ENCODE results near the gene SCAMP5. TPM values are rescaled to one million over a fixed set of nuclear protein-coding genes. Genes with fewer than 3 reads are reported as not detected.

Gene SCAMP5
- total RNA-seq, 1 donor from 2014 or later: 23.5 TPM

GRCh38 chr15:75065851-75066509 lies 70.6 kb downstream of the SCAMP5 start:
- Mint-ChIP-seq H3K4me1 (ENCODE audit: unreplicated experiment) (peaks cover 22% of the 10 kb centered on the region), H3K4me3 (ENCODE audit: unreplicated experiment) (no peak overlapping the region), H3K9me3 (ENCODE audit: unreplicated experiment) (peaks cover 15% of the 10 kb centered on the region), H3K27me3 (ENCODE audit: unreplicated experiment) (no peaks in the 10 kb centered on the region), H3K27ac (ENCODE audit: unreplicated experiment) (no peak overlapping the region), H3K36me3 (ENCODE audit: unreplicated experiment) (peaks cover 10% of the 10 kb centered on the region)
- TF ChIP-seq CTCF (IDR thresholded peaks at IDR 0.05): no peak
- no peak for DNase-seq (ENCODE audit: extremely low spot score, unreplicated experiment)

- peaks cover 15% of the 10 kb centered on the region for H3K9me3 Mint-ChIP-seq (ENCODE audit: unreplicated experiment)
- DNase-seq (ENCODE audit: extremely low spot score, unreplicated experiment): peak; percentile 44
- H3K4me1 Mint-ChIP-seq (ENCODE audit: unreplicated experiment): peaks cover 22% of the 10 kb centered on the region
- no peak overlapping the region for H3K27ac Mint-ChIP-seq (ENCODE audit: unreplicated experiment)
- H3K4me3 Mint-ChIP-seq (ENCODE audit: unreplicated experiment): no peak overlapping the region
- no peak for TF ChIP-seq CTCF (IDR thresholded peaks at IDR 0.05)
- peaks cover 10% of the 10 kb centered on the region for H3K36me3 Mint-ChIP-seq (ENCODE audit: unreplicated experiment)
- H3K27me3 Mint-ChIP-seq (ENCODE audit: unreplicated experiment): no peaks in the 10 kb centered on the region
Measured at GRCh38 chr15:75067123-75067830, 71.9 kb downstream of the SCAMP5 start.

GRCh38 chr15:75068748-75069147 lies 73.4 kb downstream of the SCAMP5 start:
- no peak overlapping the region for H3K4me3 Mint-ChIP-seq (ENCODE audit: unreplicated experiment)
- TF ChIP-seq CTCF (IDR thresholded peaks at IDR 0.05): no peak
- peaks cover 7% of the 10 kb centered on the region for H3K36me3 Mint-ChIP-seq (ENCODE audit: unreplicated experiment)
- no peak overlapping the region for H3K27ac Mint-ChIP-seq (ENCODE audit: unreplicated experiment)
- no peaks in the 10 kb centered on the region for H3K27me3 Mint-ChIP-seq (ENCODE audit: unreplicated experiment)
- DNase-seq (ENCODE audit: extremely low spot score, unreplicated experiment): no peak
- peaks cover 16% of the 10 kb centered on the region for H3K4me1 Mint-ChIP-seq (ENCODE audit: unreplicated experiment)
- peaks cover 15% of the 10 kb centered on the region for H3K9me3 Mint-ChIP-seq (ENCODE audit: unreplicated experiment)

- Mint-ChIP-seq H3K4me3 (ENCODE audit: unreplicated experiment) (no peak overlapping the region), H3K36me3 (ENCODE audit: unreplicated experiment) (peaks cover 7% of the 10 kb centered on the region), H3K27ac (ENCODE audit: unreplicated experiment) (no peak overlapping the region), H3K9me3 (ENCODE audit: unreplicated experiment) (peaks cover 15% of the 10 kb centered on the region), H3K27me3 (ENCODE audit: unreplicated experiment) (no peaks in the 10 kb centered on the region), H3K4me1 (ENCODE audit: unreplicated experiment) (peaks cover 13% of the 10 kb centered on the region)
- peak; percentile 74 for DNase-seq (ENCODE audit: extremely low spot score, unreplicated experiment)
- TF ChIP-seq CTCF (IDR thresholded peaks at IDR 0.05): no peak
Measured at GRCh38 chr15:75069301-75069925, 74.0 kb downstream of the SCAMP5 start.

GRCh38 chr15:75070674-75071073 lies 75.3 kb downstream of the SCAMP5 start:
- TF ChIP-seq CTCF (IDR thresholded peaks at IDR 0.05): no peak
- H3K9me3 Mint-ChIP-seq (ENCODE audit: unreplicated experiment): peaks cover 15% of the 10 kb centered on the region
- H3K27ac Mint-ChIP-seq (ENCODE audit: unreplicated experiment): no peak overlapping the region
- peak; percentile 73 for DNase-seq (ENCODE audit: extremely low spot score, unreplicated experiment)
- peaks cover 8% of the 10 kb centered on the region for H3K36me3 Mint-ChIP-seq (ENCODE audit: unreplicated experiment)
- H3K4me3 Mint-ChIP-seq (ENCODE audit: unreplicated experiment): no peak overlapping the region
- H3K27me3 Mint-ChIP-seq (ENCODE audit: unreplicated experiment): no peaks in the 10 kb centered on the region
- peaks cover under 1% of the 10 kb centered on the region for H3K4me1 Mint-ChIP-seq (ENCODE audit: unreplicated experiment)

Measured in osteocyte (in vitro differentiated cells).